ENCODE results near the gene CCL23. TPM values are rescaled to one million over a fixed set of nuclear protein-coding genes. Genes with fewer than 3 reads are reported as not detected.

Gene CCL23
- total RNA-seq (2014; rRNA removed; shearing (Covaris generic)) (not detected in 2 replicates), total RNA-seq (2022) (not detected in 2 replicates), Bru-seq, nascent RNA (not detected), BruChase-seq, experiment 1, labeled RNA remaining after a 6-hour chase (not detected), BruChase-seq, experiment 2, labeled RNA remaining after a 2-hour chase (not detected)
- long read RNA-seq = 0 reads

DNA sequence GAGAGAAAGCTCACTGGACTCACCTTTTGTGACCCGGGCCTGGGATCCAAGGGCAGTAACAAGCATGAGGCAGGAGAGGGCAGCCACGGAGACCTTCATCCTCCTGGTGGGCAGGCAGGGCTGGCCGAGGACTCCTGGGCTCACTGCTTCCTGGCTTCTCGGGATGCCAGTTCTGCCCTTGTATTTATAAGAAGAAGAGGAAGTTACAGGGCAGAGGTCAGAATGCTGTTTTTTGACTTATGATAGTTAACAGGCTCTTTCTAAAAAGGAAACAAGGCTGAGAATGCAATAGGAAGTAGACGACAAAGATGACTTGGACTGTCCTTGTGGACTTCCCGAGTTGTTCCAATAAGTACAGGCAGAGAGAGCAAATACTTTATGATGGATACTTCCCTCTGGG lies at the start of gene CCL23:
CCL23 (minus strand) TSS at position 174 of the 400 bp plus-strand sequence; CDS start at position 99, 75 bp downstream.
- Histone ChIP-seq H3K4me1 (ENCODE audit: insufficient read depth, low read length, poor library complexity, severe bottlenecking) (no peaks in the 10 kb centered on the region), H3K36me3 (ENCODE audit: insufficient read depth, low read length) (no peaks in the 10 kb centered on the region), H3K9me2 (ENCODE audit: insufficient read depth, low read length) (no peaks in the 10 kb centered on the region), H2AFZ (ENCODE audit: low read length) (no peak within 1 kb of the TSS), H4K20me1 (ENCODE audit: insufficient read depth, low read length) (no peaks in the 10 kb centered on the region), H3K4me2 (ENCODE audit: low read length) (no peak within 1 kb of the TSS), H3K4me3 (ENCODE audit: low read depth, low read length, poor library complexity, severe bottlenecking) (no peak within 1 kb of the TSS), H3K79me2 (ENCODE audit: insufficient read depth, low read depth, low read length) (no peaks in the 10 kb centered on the region), H3K27ac (ENCODE audit: low read depth, low read length, poor library complexity, severe bottlenecking) (no peak within 1 kb of the TSS), H3K9me3 (ENCODE audit: low read length) (no peaks in the 10 kb centered on the region)
- BruUV-seq (replicated peaks) = no TSS peak
- TF ChIP-seq, protein P1, sequence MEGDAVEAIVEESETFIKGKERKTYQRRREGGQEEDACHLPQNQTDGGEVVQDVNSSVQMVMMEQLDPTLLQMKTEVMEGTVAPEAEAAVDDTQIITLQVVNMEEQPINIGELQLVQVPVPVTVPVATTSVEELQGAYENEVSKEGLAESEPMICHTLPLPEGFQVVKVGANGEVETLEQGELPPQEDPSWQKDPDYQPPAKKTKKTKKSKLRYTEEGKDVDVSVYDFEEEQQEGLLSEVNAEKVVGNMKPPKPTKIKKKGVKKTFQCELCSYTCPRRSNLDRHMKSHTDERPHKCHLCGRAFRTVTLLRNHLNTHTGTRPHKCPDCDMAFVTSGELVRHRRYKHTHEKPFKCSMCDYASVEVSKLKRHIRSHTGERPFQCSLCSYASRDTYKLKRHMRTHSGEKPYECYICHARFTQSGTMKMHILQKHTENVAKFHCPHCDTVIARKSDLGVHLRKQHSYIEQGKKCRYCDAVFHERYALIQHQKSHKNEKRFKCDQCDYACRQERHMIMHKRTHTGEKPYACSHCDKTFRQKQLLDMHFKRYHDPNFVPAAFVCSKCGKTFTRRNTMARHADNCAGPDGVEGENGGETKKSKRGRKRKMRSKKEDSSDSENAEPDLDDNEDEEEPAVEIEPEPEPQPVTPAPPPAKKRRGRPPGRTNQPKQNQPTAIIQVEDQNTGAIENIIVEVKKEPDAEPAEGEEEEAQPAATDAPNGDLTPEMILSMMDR (conservative IDR thresholded peaks at IDR 0.05; ENCODE audit: low read length) = no peak
- DNase-seq (ENCODE audit: low spot score) = no peak
- intact Hi-C loops (cut with micrococcal nuclease; ENCODE audit: unreplicated experiment) = no loop called here
- POLR2A ChIA-PET = no interaction called here
- CTCF ChIA-PET (ENCODE audit: unreplicated experiment) = no interaction called here

DNA sequence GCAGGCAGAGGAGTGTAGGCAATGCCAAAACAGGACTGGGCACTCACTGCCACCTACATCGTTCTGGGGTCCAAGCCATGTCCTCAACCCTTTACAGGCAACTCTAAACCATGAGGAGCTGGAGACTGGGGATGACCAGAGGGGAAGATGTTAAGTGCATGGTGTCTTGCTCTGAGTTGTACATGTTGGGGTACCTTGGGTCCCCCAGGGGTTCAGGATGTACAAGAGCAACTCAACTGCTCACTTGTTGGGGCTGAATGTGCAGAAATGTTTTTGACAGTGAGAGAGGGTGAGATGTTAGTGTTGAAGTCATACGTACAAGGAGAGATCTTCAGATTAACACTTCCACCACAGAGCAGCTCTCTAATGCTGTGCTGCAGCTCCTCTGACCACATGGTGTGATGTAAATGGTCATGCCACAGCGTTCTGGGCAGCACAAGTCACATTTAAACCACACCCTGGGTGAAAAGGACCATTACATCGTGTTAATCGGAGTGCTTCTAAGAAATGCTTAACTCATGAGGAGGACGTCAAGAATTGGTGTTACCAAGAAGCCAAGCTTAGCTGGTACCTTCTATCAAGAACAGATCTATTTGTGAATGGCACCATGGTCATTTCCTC lies 48.7 kb upstream of the CCL23 start:
- POLR2A ChIA-PET = no interaction called here
- H3K79me2 ChIP-seq (ENCODE audit: insufficient read depth, low read depth, low read length) = no peaks in the 10 kb centered on the region
- no peak for TF ChIP-seq EZH2phosphoT487 (IDR thresholded peaks at IDR 0.05; ENCODE audit: borderline replicate concordance, low read depth, low read length)
- no peaks in the 10 kb centered on the region for H3K9me2 ChIP-seq (ENCODE audit: insufficient read depth, low read length)
- H3K27ac ChIP-seq (ENCODE audit: low read depth, low read length, poor library complexity, severe bottlenecking) = no peak overlapping the region
- H3K9me3 ChIP-seq (ENCODE audit: low read length) = no peaks in the 10 kb centered on the region
- CTCF ChIA-PET (ENCODE audit: unreplicated experiment) = no interaction called here
- H3K4me2 ChIP-seq (ENCODE audit: low read length) = no peak overlapping the region
- DNase-seq (ENCODE audit: low spot score) = no peak
- no peaks in the 10 kb centered on the region for H4K20me1 ChIP-seq (ENCODE audit: insufficient read depth, low read length)
- intact Hi-C loops (cut with micrococcal nuclease; ENCODE audit: unreplicated experiment) = no loop called here
- H3K4me1 ChIP-seq (ENCODE audit: insufficient read depth, low read length, poor library complexity, severe bottlenecking) = no peaks in the 10 kb centered on the region
- no peaks in the 10 kb centered on the region for H3K36me3 ChIP-seq (ENCODE audit: insufficient read depth, low read length)
- H3K4me3 ChIP-seq (ENCODE audit: low read depth, low read length, poor library complexity, severe bottlenecking) = no peak overlapping the region
- H2AFZ ChIP-seq (ENCODE audit: low read length) = no peak overlapping the region
- BruUV-seq (replicated peaks) = no TSS peak

- intact Hi-C loops (cut with micrococcal nuclease; ENCODE audit: unreplicated experiment) = no loop called here
- Histone ChIP-seq H3K4me2 (ENCODE audit: low read length) (no peak within 1 kb of the TSS), H3K27ac (ENCODE audit: low read depth, low read length, poor library complexity, severe bottlenecking) (no peak within 1 kb of the TSS), H2AFZ (ENCODE audit: low read length) (no peak within 1 kb of the TSS), H3K4me1 (ENCODE audit: insufficient read depth, low read length, poor library complexity, severe bottlenecking) (no peaks in the 10 kb centered on the region), H3K9me2 (ENCODE audit: insufficient read depth, low read length) (no peaks in the 10 kb centered on the region), H3K4me3 (ENCODE audit: low read depth, low read length, poor library complexity, severe bottlenecking) (no peak within 1 kb of the TSS), H4K20me1 (ENCODE audit: insufficient read depth, low read length) (no peaks in the 10 kb centered on the region), H3K79me2 (ENCODE audit: insufficient read depth, low read depth, low read length) (no peaks in the 10 kb centered on the region), H3K36me3 (ENCODE audit: insufficient read depth, low read length) (no peaks in the 10 kb centered on the region), H3K9me3 (ENCODE audit: low read length) (no peaks in the 10 kb centered on the region)
- TF ChIP-seq, protein P1 (conservative IDR thresholded peaks at IDR 0.05; ENCODE audit: low read length) = no peak
- no peak for DNase-seq (ENCODE audit: low spot score)
- BruUV-seq (replicated peaks) = no TSS peak
- CTCF ChIA-PET (ENCODE audit: unreplicated experiment) = no interaction called here
- POLR2A ChIA-PET = no interaction called here
Observed at GRCh38 chr17:36063786-36064541, 46.2 kb upstream of the CCL23 start, which contains the start of gene CCL18. TSS of gene CCL18 (plus strand) at chr17:36064272. CDS start at chr17:36064343, 71 bp downstream.

Measured in OCI-LY7 (cell line).